Endothelial cell of umbilical vein (primary cell): ENCODE results near the gene EPN2. TPM values are rescaled to one million over a fixed set of nuclear protein-coding genes. Genes with fewer than 3 reads are reported as not detected.

Experiments
- BruUV-seq: library from RNA; stranded (reverse); fragments of 400-500 nt; replicated peaks from 2 replicates; lab custom pipeline; 2021; lab: Mats Ljungman, UMichigan
- CTCF ChIA-PET: fragments of 300-600, 350-600 bp; sonication (Branson Sonifier 250); formaldehyde crosslinking; loops from one replicate; lab custom pipeline; 2021; ENCODE audit warnings: antibody characterized with exemption, inconsistent platforms; lab: Charles Lee
- POLR2A ChIA-PET: fragments of 300-600, 350-600 bp; sonication (Branson Sonifier 250); formaldehyde crosslinking; loops from one replicate; lab custom pipeline; 2021; ENCODE audit warnings: antibody characterized with exemption, inconsistent platforms; lab: Charles Lee
- DNase-seq: peaks from one replicate; pipeline ENCODE4 v3.0.0-alpha.2; 2011; ENCODE audit warnings: low read depth, low spot score
- FAIRE-seq: peaks from 2 replicates; lab custom pipeline; 2011; peaks lifted over from hg19 to GRCh38; lab: Jason Lieb, UNC
- H2AFZ ChIP-seq: 2 replicates; pipeline ENCODE4 v1.6.0; 2012; ENCODE audit warnings: low read depth, low read length, control low read depth, inconsistent platforms
- H3K27ac ChIP-seq: 2 replicates; pipeline ENCODE4 v1.5.1; 2011; ENCODE audit warnings: low read depth, mild to moderate bottlenecking, control low read depth, low read length, moderate library complexity; ENCODE audit not compliant: insufficient read depth
- H3K27me3 ChIP-seq, 2 experiments: 2 replicates each; pipeline versions ENCODE4 v1.6.0 to v1.6.1; 2011; ENCODE audit warnings: low read length in 2 of 2, mixed read lengths in 1 of 2; ENCODE audit not compliant: control insufficient read depth in 2 of 2, insufficient read depth in 2 of 2
- H3K36me3 ChIP-seq, 2 experiments: 2 replicates in 1 of 2; 3 replicates in 1 of 2; pipeline ENCODE4 v1.5.1; 2011; ENCODE audit warnings: low read length in 2 of 2, mild to moderate bottlenecking in 1 of 2, moderate library complexity in 1 of 2; ENCODE audit not compliant: control insufficient read depth in 2 of 2, insufficient read depth in 2 of 2; ENCODE audit errors: extremely low read depth in 1 of 2
- H3K4me1 ChIP-seq: 3 replicates; pipeline ENCODE4 v1.5.1; 2011; ENCODE audit warnings: mild to moderate bottlenecking, low read length; ENCODE audit not compliant: control insufficient read depth, insufficient read depth; ENCODE audit errors: extremely low read depth
- H3K4me2 ChIP-seq: 2 replicates; pipeline ENCODE4 v1.6.1; 2011; ENCODE audit warnings: low read length, control low read depth, mixed read lengths; ENCODE audit not compliant: insufficient read depth
- H3K4me3 ChIP-seq, 3 experiments: fragments of 200-600 bp in 1 of 3; sonication (generic), shearing (Covaris generic) in 1 of 3; replicated peaks in 1 of 3; 2 replicates each; pipeline ENCODE4 v1.5.1; 2011 to 2016; ENCODE audit warnings: control low read depth in 3 of 3, low read length in 3 of 3, mild to moderate bottlenecking in 2 of 3, inconsistent platforms in 1 of 3, low read depth in 1 of 3, moderate library complexity in 1 of 3; ENCODE audit not compliant: insufficient read depth in 1 of 3
- H3K79me2 ChIP-seq: 2 replicates; pipeline ENCODE4 v1.6.0; 2012; ENCODE audit warnings: low read length, inconsistent platforms; ENCODE audit not compliant: control insufficient read depth, insufficient read depth
- H3K9ac ChIP-seq: replicated peaks from 2 replicates; pipeline ENCODE3; 2011; ENCODE audit warnings: low read length, control low read depth; ENCODE audit not compliant: insufficient read depth; ENCODE audit errors: extremely low read depth
- H3K9me1 ChIP-seq: replicated peaks from 3 replicates; pipeline ENCODE4 v1.6.0; 2011; ENCODE audit warnings: mild to moderate bottlenecking, low read length; ENCODE audit not compliant: control insufficient read depth, insufficient read depth; ENCODE audit errors: extremely low read depth
- H3K9me3 ChIP-seq: replicated peaks from 2 replicates; pipeline ENCODE4 v1.5.1; 2012; ENCODE audit warnings: low read length, inconsistent platforms; ENCODE audit not compliant: control insufficient read depth, insufficient read depth
- H4K20me1 ChIP-seq: replicated peaks from 2 replicates; pipeline ENCODE3; 2011; ENCODE audit warnings: mild to moderate bottlenecking, low read length; ENCODE audit not compliant: control insufficient read depth, insufficient read depth; ENCODE audit errors: extremely low read depth
- CTCF ChIP-seq, 2 donors: IDR thresholded peaks; 1 replicate in 1 of 2; 2 replicates in 1 of 2; pipeline ENCODE4 v1.5.1; 2011; ENCODE audit warnings: low read length in 2 of 2, mild to moderate bottlenecking in 2 of 2, moderate library complexity in 2 of 2, control low read depth in 1 of 2, inconsistent platforms in 1 of 2, low read depth in 1 of 2; ENCODE audit not compliant: insufficient read depth in 1 of 2; ENCODE audit errors: extremely low read depth in 1 of 2
- EZH2 ChIP-seq: IDR thresholded peaks from 2 replicates; pipeline ENCODE4 v1.6.1; 2012; ENCODE audit warnings: borderline replicate concordance, low read depth, mild to moderate bottlenecking, moderate library complexity, low read length, inconsistent platforms; ENCODE audit not compliant: severe bottlenecking
- FOS ChIP-seq: IDR thresholded peaks from 2 replicates; pipeline ENCODE4 v1.6.1; 2011; ENCODE audit warnings: mild to moderate bottlenecking, low read length, moderate library complexity, borderline replicate concordance; ENCODE audit not compliant: insufficient read depth
- GATA2 ChIP-seq: IDR thresholded peaks from 2 replicates; pipeline ENCODE4 v1.7.0; 2011; ENCODE audit warnings: low read depth, mild to moderate bottlenecking, moderate library complexity, mixed read lengths, low read length; ENCODE audit not compliant: insufficient read length, insufficient read depth
- JUN ChIP-seq: IDR thresholded peaks from 2 replicates; pipeline ENCODE4 v1.6.1; 2011; ENCODE audit warnings: borderline replicate concordance, low read depth; ENCODE audit not compliant: insufficient read length, insufficient read depth
- MAX ChIP-seq: IDR thresholded peaks from 2 replicates; pipeline ENCODE4 v1.6.1; 2011; ENCODE audit not compliant: insufficient read depth, insufficient read length
- MYC ChIP-seq: IDR thresholded peaks from one replicate; pipeline ENCODE4 v1.6.1; 2011; ENCODE audit warnings: mild to moderate bottlenecking, low read depth, low read length
- POLR2A ChIP-seq: IDR thresholded peaks from 2 replicates; pipeline ENCODE4 v1.6.1; 2012; ENCODE audit warnings: low read depth, mild to moderate bottlenecking, control low read depth, low read length
- POLR2AphosphoS5 ChIP-seq: IDR thresholded peaks from 2 replicates; pipeline ENCODE4 v1.6.1; 2012; ENCODE audit warnings: low read depth, mild to moderate bottlenecking, control low read depth, low read length, moderate library complexity; ENCODE audit not compliant: insufficient read depth
- dilution Hi-C: fragments of 300-500 bp; cut with MboI; formaldehyde crosslinking; loops from one replicate; pipeline ENCODE4 v1.15.0; 2019; ENCODE audit warnings: low sequenced_read_pairs; ENCODE audit not compliant: extremely low pct_ligation_motif_present
- intact Hi-C: fragments of 100-400 bp; cut with micrococcal nuclease; formaldehyde crosslinking; loops from one replicate; pipeline ENCODE4 v1.10.0; 2022
- polyA plus RNA-seq, 4 experiments: library from polyadenylated mRNA; depleted of rRNA in 3 of 4; stranded (reverse) in 3 of 4; unstranded in 1 of 4; fragments of >200 nt; gene quantifications; 2 replicates each; pipeline versions ENCODE4 v1.2.1 to v1.2.3, GENCODE V29; 2011 to 2012; ENCODE audit warnings: missing spikeins in 1 of 4
- total RNA-seq: library from RNA; stranded (reverse); gene quantifications from 2 replicates; pipeline ENCODE4 v1.2.3, GENCODE V29; 2021

Gene EPN2
- total and polyA plus RNA-seq, 2 donors (not counting 3 experiments of a cell fraction or from before 2014, with no cell fraction given): 40.3 to 70.5 TPM

- ChIA-PET CTCF (interaction anchor here (1.0 to 1.1 kb wide), 2 partner anchors 38 to 50 kb away, joined by 3 read pairs; no protein-coding TSS in a partner anchor), POLR2A (no interaction called here)
- no peak overlapping the region for H2AFZ ChIP-seq
- DNase-seq (no peak), FAIRE-seq (no peak)
- no peaks in the 10 kb centered on the region for H3K9me3 ChIP-seq
- dilution Hi-C loops: no loop called here
- TF ChIP-seq GATA2: no peak
- no peak for TF ChIP-seq MAX
- no peak for TF ChIP-seq EZH2
- TF ChIP-seq POLR2A: no peak
- TF ChIP-seq FOS: no peak
- no peak for TF ChIP-seq POLR2AphosphoS5
- no peak for TF ChIP-seq JUN
- TF ChIP-seq CTCF (IDR thresholded peaks at IDR 0.05; ENCODE audit: extremely low read depth in 1 of 2, insufficient read depth in 1 of 2, low read depth in 1 of 2, low read length in 2 of 2): no peak
- no peak for TF ChIP-seq MYC
- intact Hi-C loops: no loop called here
- peaks cover 20% of the 10 kb centered on the region for H3K79me2 ChIP-seq
- H3K9me1 ChIP-seq: no peaks in the 10 kb centered on the region
- BruUV-seq: no TSS peak
- no peak overlapping the region for H3K4me3 ChIP-seq
- no peaks in the 10 kb centered on the region for H4K20me1 ChIP-seq
- no peaks in the 10 kb centered on the region for H3K4me1 ChIP-seq
- H3K36me3 ChIP-seq: peaks cover 2 to 16% of the 10 kb centered on the region in 2 experiments
- H3K27me3 ChIP-seq: no peaks in the 10 kb centered on the region
- no peak overlapping the region for H3K4me2 ChIP-seq
- no peak overlapping the region for H3K27ac ChIP-seq
- no peak overlapping the region for H3K9ac ChIP-seq
Observed at GRCh38 chr17:19278729-19279128, 41.6 kb downstream of the EPN2 start.
